Calu3 (cell line): Measurements from ENCODE around the gene GPR4. TPM values are rescaled to one million over a fixed set of nuclear protein-coding genes. Genes with fewer than 3 reads are reported as not detected.
"Not testable (repeated sequence)": the region's sequence is repeated elsewhere in the genome, so short reads cannot be mapped to it uniquely, and the experiment has no call there.

ENCODE experiments used
- BruUV-seq: library from RNA; stranded (reverse); fragments of 400-500 nt; replicated peaks from 2 replicates; lab custom pipeline; 2021; lab: Mats Ljungman, UMichigan
- CTCF ChIA-PET: fragments of 300-600 bp; sonication (Branson Sonifier 250); formaldehyde crosslinking; loops from one replicate; lab custom pipeline; 2022; ENCODE audit warnings: antibody characterized with exemption; lab: Charles Lee
- DNase-seq: peaks from one replicate; pipeline ENCODE4 v3.0.0; 2022
- H3K27ac Mint-ChIP-seq: one replicate; pipeline ENCODE4 v1.8.0; 2022; ENCODE audit warnings: mixed read lengths; ENCODE audit not compliant: unreplicated experiment
- H3K27me3 Mint-ChIP-seq: one replicate; pipeline ENCODE4 v1.8.0; 2022; ENCODE audit warnings: mixed read lengths; ENCODE audit not compliant: unreplicated experiment
- H3K36me3 Mint-ChIP-seq: one replicate; pipeline ENCODE4 v1.8.0; 2022; ENCODE audit warnings: mild to moderate bottlenecking, moderate library complexity, mixed read lengths; ENCODE audit not compliant: insufficient read depth, unreplicated experiment
- H3K4me1 Mint-ChIP-seq: one replicate; pipeline ENCODE4 v1.8.0; 2022; ENCODE audit warnings: mild to moderate bottlenecking, low read depth, mixed read lengths; ENCODE audit not compliant: unreplicated experiment
- H3K4me3 Mint-ChIP-seq: one replicate; pipeline ENCODE4 v1.8.0; 2022; ENCODE audit warnings: mild to moderate bottlenecking, low read depth, moderate library complexity, mixed read lengths; ENCODE audit not compliant: unreplicated experiment
- H3K9me3 Mint-ChIP-seq: one replicate; pipeline ENCODE4 v1.8.0; 2022; ENCODE audit warnings: low read depth, mixed read lengths; ENCODE audit not compliant: unreplicated experiment
- CTCF ChIP-seq: fragments of 200-600 bp; IDR thresholded peaks from one replicate; pipeline ENCODE4 v1.8.0; 2022; ENCODE audit warnings: antibody characterized with exemption; ENCODE audit not compliant: unreplicated experiment
- intact Hi-C: fragments of 100-400 bp; cut with micrococcal nuclease; formaldehyde crosslinking; loops from one replicate; pipeline ENCODE4 v1.10.0; 2022; ENCODE audit not compliant: unreplicated experiment
- total RNA-seq: library from RNA; stranded (reverse); gene quantifications from 2 replicates; pipeline ENCODE4 v1.2.3, GENCODE V29; 2022

GPR4 gene
- total RNA-seq, 1 experiment from 2014 or later, result not detected

GRCh38 chr19:45621976-45622503 is 20.0 kb upstream of the GPR4 start:
- Mint-ChIP-seq H3K27ac (no peak overlapping the region), H3K4me1 (no peaks in the 10 kb centered on the region), H3K4me3 (no peak overlapping the region), H3K27me3 (no peaks in the 10 kb centered on the region), H3K36me3 (peaks cover 57% of the 10 kb centered on the region), H3K9me3 (peaks cover 2% of the 10 kb centered on the region)
- intact Hi-C loops, result no loop called here
- no TSS peak for BruUV-seq
- DNase-seq, result no peak
- TF ChIP-seq CTCF, result no peak
- CTCF ChIA-PET, result no interaction called here

DNA sequence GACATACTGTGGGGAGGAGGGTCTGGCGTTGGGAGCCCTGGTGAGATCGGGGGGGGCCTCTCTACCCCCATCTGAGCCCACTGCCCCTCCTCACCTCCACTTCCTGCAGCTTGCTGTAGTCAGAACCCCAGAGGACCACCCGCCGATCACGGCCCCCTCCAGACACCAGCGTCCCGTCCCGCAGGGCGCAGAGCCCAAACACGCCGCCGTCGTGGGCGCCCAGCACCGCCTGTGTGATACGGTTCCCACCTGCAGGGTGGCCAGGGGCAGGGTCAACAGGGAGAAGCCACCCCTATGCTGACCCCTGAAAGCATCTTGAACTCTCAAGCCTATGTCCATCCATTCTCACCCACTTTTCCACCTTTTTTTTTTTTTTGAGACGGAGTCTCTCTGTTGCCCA is 19.4 kb upstream of the GPR4 start:
- Mint-ChIP-seq H3K4me1 (no peaks in the 10 kb centered on the region), H3K36me3 (peaks cover 59% of the 10 kb centered on the region), H3K27me3 (no peaks in the 10 kb centered on the region), H3K4me3 (no peak overlapping the region), H3K27ac (no peak overlapping the region), H3K9me3 (peaks cover 2% of the 10 kb centered on the region)
- no TSS peak for BruUV-seq
- no peak for DNase-seq
- CTCF ChIA-PET, result no interaction called here
- intact Hi-C loops, result no loop called here
- TF ChIP-seq CTCF, result no peak

- no peak for TF ChIP-seq CTCF
- peaks cover 70% of the 10 kb centered on the region for H3K36me3 Mint-ChIP-seq
- BruUV-seq, result no TSS peak
- CTCF ChIA-PET, result interaction anchor here (0.8 to 1.1 kb wide), 2 partner anchors 10 to 14 kb away, joined by 4 to 5 read pairs; no protein-coding TSS in a partner anchor
- no peak for DNase-seq
- H3K9me3 Mint-ChIP-seq, result no peaks in the 10 kb centered on the region
- H3K27ac Mint-ChIP-seq, result peak overlapping the region; percentile 70
- H3K4me3 Mint-ChIP-seq, result no peak overlapping the region
- H3K27me3 Mint-ChIP-seq, result no peaks in the 10 kb centered on the region
- peaks cover 14% of the 10 kb centered on the region for H3K4me1 Mint-ChIP-seq
- intact Hi-C loops, result no loop called here
Observed at GRCh38 chr19:45616704-45617017, 14.6 kb upstream of the GPR4 start.

GRCh38 chr19:45615795-45616703 is 14.0 kb upstream of the GPR4 start:
- peak; percentile 82 for DNase-seq
- Mint-ChIP-seq H3K27me3 (no peaks in the 10 kb centered on the region), H3K27ac (peak overlapping the region; percentile 70), H3K9me3 (no peaks in the 10 kb centered on the region), H3K36me3 (peaks cover 72% of the 10 kb centered on the region), H3K4me1 (peaks cover 14% of the 10 kb centered on the region), H3K4me3 (no peak overlapping the region)
- no peak for TF ChIP-seq CTCF
- intact Hi-C loops, result loop anchor here (2.0 kb wide), 1 partner anchor 27 kb away; no protein-coding TSS in a partner anchor
- BruUV-seq, result no TSS peak
- CTCF ChIA-PET, result interaction anchor here (0.6 to 3.2 kb wide), 8 partner anchors 8 to 282 kb away, joined by 3 to 39 read pairs (median 4); no protein-coding TSS in a partner anchor

DNA sequence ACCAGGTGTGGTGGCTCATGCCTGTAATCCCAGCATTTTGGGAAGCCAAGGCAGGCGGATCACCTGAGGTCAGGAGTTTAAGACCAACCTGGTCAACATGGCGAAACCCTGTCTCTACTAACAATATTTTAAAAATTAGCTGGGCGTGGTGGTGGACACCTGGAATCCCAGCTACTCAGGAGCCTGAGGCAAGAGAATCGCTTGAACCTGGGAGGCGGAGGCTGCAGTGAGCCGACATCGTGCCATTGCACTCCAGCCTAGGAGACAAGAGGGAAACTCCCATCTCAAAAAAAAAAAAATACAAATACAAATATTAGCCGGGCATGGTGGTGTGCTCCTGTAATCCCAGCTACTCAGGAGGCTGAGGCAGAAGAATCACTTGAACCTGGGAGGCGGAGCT is 13.0 kb upstream of the GPR4 start:
- peaks cover 71% of the 10 kb centered on the region for H3K36me3 Mint-ChIP-seq
- intact Hi-C loops, result loop anchor here (2.0 kb wide), 1 partner anchor 28 kb away; no protein-coding TSS in a partner anchor
- CTCF ChIA-PET, result interaction anchor here (0.6 to 3.2 kb wide), 4 partner anchors 9 to 61 kb away, joined by 3 to 39 read pairs (median 4); partner anchors contain the start of gene EML2

More for the DNA sequence above, 13.0 kb upstream of the GPR4 start:
- BruUV-seq, DNase-seq, H3K9me3 Mint-ChIP-seq, H3K27me3 Mint-ChIP-seq, H3K4me3 Mint-ChIP-seq, H3K27ac Mint-ChIP-seq: not testable (repeated sequence)
- H3K4me1 Mint-ChIP-seq, result peaks cover 14% of the 10 kb centered on the region
